ENCODE results near the gene MICALL2. TPM values are rescaled to one million over a fixed set of nuclear protein-coding genes. Genes with fewer than 3 reads are reported as not detected.

Gene MICALL2
- total and polyA plus RNA-seq, 2 donors (not counting 1 experiment from before 2014, with no cell fraction given): 11.7 to 60.1 TPM

DNA sequence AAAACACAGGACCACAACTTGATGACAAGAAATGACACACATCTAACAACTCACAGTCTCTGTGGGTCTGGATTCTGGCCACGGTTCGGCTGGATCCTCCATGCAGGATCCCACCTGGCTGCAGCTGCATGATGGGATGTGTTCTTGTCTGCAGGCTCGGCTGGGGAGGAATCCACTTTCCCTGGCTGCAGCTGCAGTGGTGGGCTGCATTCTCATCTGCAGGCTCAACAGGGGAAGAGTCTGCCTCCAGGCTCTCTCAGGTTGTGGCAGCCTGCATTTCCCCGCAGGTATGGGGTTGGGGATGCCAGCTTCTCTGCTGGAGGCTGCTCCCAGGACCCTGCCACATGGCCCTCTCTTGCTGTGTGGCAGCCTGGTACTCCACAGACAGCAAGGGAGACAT, 64.9 kb downstream of the MICALL2 start:
- Histone ChIP-seq H3K27me3 (ENCODE audit: control insufficient read depth, insufficient read depth, low read length) (no peaks in the 10 kb centered on the region), H2AFZ (ENCODE audit: low read length) (no peak overlapping the region), H3K79me2 (ENCODE audit: control insufficient read depth, insufficient read depth, low read length) (no peaks in the 10 kb centered on the region), H3K9me3 (ENCODE audit: control insufficient read depth, insufficient read depth, low read depth, low read length) (no peaks in the 10 kb centered on the region), H3K27ac (ENCODE audit: insufficient read depth, low read length) (no peak overlapping the region), H3K36me3 (ENCODE audit: control insufficient read depth, insufficient read depth, low read length) (no peaks in the 10 kb centered on the region), H3K4me2 (ENCODE audit: extremely low read depth, insufficient read depth, low read length) (no peak overlapping the region), H3K4me3 (replicated peaks in 1 of 4; ENCODE audit: control extremely low read depth in 1 of 4, insufficient read depth in 1 of 4, low read depth in 3 of 4, low read length in 4 of 4) (no peak overlapping the region), H4K20me1 (ENCODE audit: control insufficient read depth, extremely low read depth, insufficient read depth, low read length) (no peaks in the 10 kb centered on the region), H3K9ac (ENCODE audit: insufficient read depth, low read length) (no peak overlapping the region), H3K4me1 (ENCODE audit: control insufficient read depth, extremely low read depth, insufficient read depth, low read length) (no peaks in the 10 kb centered on the region)
- no peak for DNase-seq (ENCODE audit: low read depth in 2 of 2)
- TF ChIP-seq EZH2 (IDR thresholded peaks at IDR 0.05; ENCODE audit: low read length, missing control alignments): no peak
- TF ChIP-seq, protein P1, sequence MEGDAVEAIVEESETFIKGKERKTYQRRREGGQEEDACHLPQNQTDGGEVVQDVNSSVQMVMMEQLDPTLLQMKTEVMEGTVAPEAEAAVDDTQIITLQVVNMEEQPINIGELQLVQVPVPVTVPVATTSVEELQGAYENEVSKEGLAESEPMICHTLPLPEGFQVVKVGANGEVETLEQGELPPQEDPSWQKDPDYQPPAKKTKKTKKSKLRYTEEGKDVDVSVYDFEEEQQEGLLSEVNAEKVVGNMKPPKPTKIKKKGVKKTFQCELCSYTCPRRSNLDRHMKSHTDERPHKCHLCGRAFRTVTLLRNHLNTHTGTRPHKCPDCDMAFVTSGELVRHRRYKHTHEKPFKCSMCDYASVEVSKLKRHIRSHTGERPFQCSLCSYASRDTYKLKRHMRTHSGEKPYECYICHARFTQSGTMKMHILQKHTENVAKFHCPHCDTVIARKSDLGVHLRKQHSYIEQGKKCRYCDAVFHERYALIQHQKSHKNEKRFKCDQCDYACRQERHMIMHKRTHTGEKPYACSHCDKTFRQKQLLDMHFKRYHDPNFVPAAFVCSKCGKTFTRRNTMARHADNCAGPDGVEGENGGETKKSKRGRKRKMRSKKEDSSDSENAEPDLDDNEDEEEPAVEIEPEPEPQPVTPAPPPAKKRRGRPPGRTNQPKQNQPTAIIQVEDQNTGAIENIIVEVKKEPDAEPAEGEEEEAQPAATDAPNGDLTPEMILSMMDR (conservative IDR thresholded peaks at IDR 0.05 in 1 of 2, IDR thresholded peaks at IDR 0.05 in 1 of 2; ENCODE audit: low read depth in 1 of 2, low read length in 2 of 2): no peak

DNA sequence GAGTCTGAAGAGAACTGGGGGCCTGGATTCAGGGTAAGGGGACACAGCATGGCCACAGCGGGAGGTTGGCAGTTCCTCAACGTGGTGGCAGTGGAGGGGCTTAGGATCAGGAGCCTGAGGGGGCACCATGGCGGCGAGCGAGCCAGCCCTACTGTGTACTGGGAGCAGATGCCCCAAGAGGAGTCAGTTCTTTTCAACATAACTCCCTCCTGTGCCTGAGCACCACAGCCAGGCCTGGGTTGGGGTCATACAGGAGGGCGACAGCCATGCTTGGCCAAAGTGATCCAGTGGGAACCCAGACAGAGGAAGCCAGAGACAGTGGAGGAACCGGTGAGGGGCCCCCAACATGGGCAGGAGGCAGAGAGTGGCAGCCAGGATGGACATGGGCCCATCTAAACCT, 65.8 kb downstream of the MICALL2 start:
- Histone ChIP-seq H3K27ac (ENCODE audit: insufficient read depth, low read length) (no peak overlapping the region), H3K9me3 (ENCODE audit: control insufficient read depth, insufficient read depth, low read depth, low read length) (no peaks in the 10 kb centered on the region), H2AFZ (ENCODE audit: low read length) (no peak overlapping the region), H3K36me3 (ENCODE audit: control insufficient read depth, insufficient read depth, low read length) (no peaks in the 10 kb centered on the region), H3K4me3 (replicated peaks in 1 of 4; ENCODE audit: control extremely low read depth in 1 of 4, insufficient read depth in 1 of 4, low read depth in 3 of 4, low read length in 4 of 4) (no peak overlapping the region), H3K4me2 (ENCODE audit: extremely low read depth, insufficient read depth, low read length) (no peak overlapping the region), H4K20me1 (ENCODE audit: control insufficient read depth, extremely low read depth, insufficient read depth, low read length) (no peaks in the 10 kb centered on the region), H3K27me3 (ENCODE audit: control insufficient read depth, insufficient read depth, low read length) (no peaks in the 10 kb centered on the region), H3K9ac (ENCODE audit: insufficient read depth, low read length) (no peak overlapping the region), H3K79me2 (ENCODE audit: control insufficient read depth, insufficient read depth, low read length) (no peaks in the 10 kb centered on the region), H3K4me1 (ENCODE audit: control insufficient read depth, extremely low read depth, insufficient read depth, low read length) (no peaks in the 10 kb centered on the region)
- TF ChIP-seq EZH2 (IDR thresholded peaks at IDR 0.05; ENCODE audit: low read length, missing control alignments): no peak
- TF ChIP-seq, protein P1 (conservative IDR thresholded peaks at IDR 0.05 in 1 of 2, IDR thresholded peaks at IDR 0.05 in 1 of 2; ENCODE audit: low read depth in 1 of 2, low read length in 2 of 2): no peak
- DNase-seq (ENCODE audit: low read depth in 2 of 2): no peak

DNA sequence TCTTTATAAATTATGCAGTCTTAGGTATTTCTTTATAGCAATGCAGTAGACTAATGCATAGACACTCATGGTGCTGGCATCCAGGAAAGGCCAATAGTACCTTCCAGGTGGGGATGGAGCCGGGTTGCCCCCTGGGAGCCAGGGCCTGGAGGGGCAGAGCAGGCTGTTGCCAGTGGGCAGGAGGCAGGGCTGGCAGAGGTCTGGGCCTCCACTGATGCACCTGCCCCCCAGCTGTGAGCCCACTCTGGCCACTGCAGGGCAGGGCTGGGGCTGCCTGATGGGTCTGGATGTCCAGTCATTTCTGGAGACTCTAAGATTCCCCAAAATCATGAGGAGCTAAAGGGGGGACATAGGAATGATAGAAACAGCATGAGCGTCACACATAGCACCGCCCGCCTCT, 66.7 kb downstream of the MICALL2 start:
- DNase-seq (ENCODE audit: low read depth in 2 of 2): no peak
- Histone ChIP-seq H3K9ac (ENCODE audit: insufficient read depth, low read length) (no peak overlapping the region), H3K36me3 (ENCODE audit: control insufficient read depth, insufficient read depth, low read length) (no peaks in the 10 kb centered on the region), H2AFZ (ENCODE audit: low read length) (no peak overlapping the region), H3K9me3 (ENCODE audit: control insufficient read depth, insufficient read depth, low read depth, low read length) (no peaks in the 10 kb centered on the region), H3K79me2 (ENCODE audit: control insufficient read depth, insufficient read depth, low read length) (no peaks in the 10 kb centered on the region), H3K27me3 (ENCODE audit: control insufficient read depth, insufficient read depth, low read length) (no peaks in the 10 kb centered on the region), H3K4me2 (ENCODE audit: extremely low read depth, insufficient read depth, low read length) (no peak overlapping the region), H3K27ac (ENCODE audit: insufficient read depth, low read length) (no peak overlapping the region), H3K4me3 (replicated peaks in 1 of 4; ENCODE audit: control extremely low read depth in 1 of 4, insufficient read depth in 1 of 4, low read depth in 3 of 4, low read length in 4 of 4) (no peak overlapping the region), H4K20me1 (ENCODE audit: control insufficient read depth, extremely low read depth, insufficient read depth, low read length) (no peaks in the 10 kb centered on the region), H3K4me1 (ENCODE audit: control insufficient read depth, extremely low read depth, insufficient read depth, low read length) (no peaks in the 10 kb centered on the region)
- TF ChIP-seq, protein P1 (conservative IDR thresholded peaks at IDR 0.05 in 1 of 2, IDR thresholded peaks at IDR 0.05 in 1 of 2; ENCODE audit: low read depth in 1 of 2, low read length in 2 of 2): no peak
- TF ChIP-seq EZH2 (IDR thresholded peaks at IDR 0.05; ENCODE audit: low read length, missing control alignments): no peak

Data from fibroblast of lung (primary cell).